Measurements from ENCODE around the gene SMOC2. TPM values are rescaled to one million over a fixed set of nuclear protein-coding genes. Genes with fewer than 3 reads are reported as not detected.

The SMOC2 gene
- total and polyA plus RNA-seq, 2 of the 13 experiments (the other 11 are each of a cell fraction or from before 2014, with no cell fraction given): not detected

- TF ChIP-seq TBX2 (CRISPR knock-in tag; IDR thresholded peaks at IDR 0.05; ENCODE audit: borderline replicate concordance): no peak
- no peak for TF ChIP-seq NFE2 (CRISPR knock-in tag; IDR thresholded peaks at IDR 0.05)
- TF ChIP-seq ZNF629 (CRISPR knock-in tag; conservative IDR thresholded peaks at IDR 0.05): no peak
- TF ChIP-seq CBFB (CRISPR knock-in tag; IDR thresholded peaks at IDR 0.05): no peak
- no peak for TF ChIP-seq PRPF4 (IDR thresholded peaks at IDR 0.05; ENCODE audit: low read depth, low read length, poor library complexity, severe bottlenecking)
Observed at GRCh38 chr6:168447700-168448099, 6.7 kb downstream of the SMOC2 start (continued).

DNA sequence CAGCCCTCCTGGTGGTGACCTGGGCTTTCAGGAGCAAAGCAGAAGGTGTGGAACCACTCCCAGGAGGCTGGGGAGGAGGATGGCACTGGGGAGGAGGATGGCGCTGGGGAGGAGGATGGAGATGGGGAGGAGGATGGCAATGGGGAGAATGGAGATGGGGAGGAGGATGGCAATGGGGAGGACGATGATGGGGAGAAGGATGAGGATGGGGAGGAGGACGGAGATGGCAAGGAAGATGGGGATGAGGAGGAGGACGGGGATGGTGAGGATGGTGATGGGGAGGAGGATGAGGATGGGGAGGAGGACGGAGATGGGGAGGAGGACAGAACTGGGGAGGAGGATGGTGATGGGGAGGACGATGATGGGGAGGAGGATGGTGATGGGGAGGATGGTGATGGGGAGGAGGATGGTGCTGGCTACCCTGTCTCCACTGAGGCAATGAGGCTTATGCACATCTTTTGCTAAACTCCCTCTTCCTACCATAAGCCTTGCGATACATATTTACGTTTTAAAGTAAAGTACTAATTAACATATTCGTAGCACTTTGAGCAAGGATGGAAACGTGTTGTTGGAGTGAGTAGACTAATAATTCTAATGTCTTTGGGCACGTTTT, 7.4 kb downstream of the SMOC2 start:
- Histone ChIP-seq H3K4me2 (ENCODE audit: low read depth, low read length) (no peak overlapping the region), H3K27ac (ENCODE audit: extremely low read length, insufficient read depth, low read length) (no peak overlapping the region), H3K9ac (ENCODE audit: insufficient read depth, low read depth, low read length) (no peak overlapping the region), H3K36me3 (replicated peaks in 1 of 2; ENCODE audit: control insufficient read depth in 1 of 2, insufficient read depth in 2 of 2, low read length in 2 of 2) (no peaks in the 10 kb centered on the region), H2AFZ (ENCODE audit: low read length) (no peak overlapping the region), H3K9me3 (ENCODE audit: low read length) (no peaks in the 10 kb centered on the region), H4K20me1 (ENCODE audit: insufficient read depth, low read length) (no peaks in the 10 kb centered on the region), H3K4me3 (replicated peaks in 1 of 3; ENCODE audit: insufficient read depth in 1 of 3, low read depth in 2 of 3, low read length in 3 of 3) (no peak overlapping the region), H3K79me2 (ENCODE audit: insufficient read depth, low read length) (no peaks in the 10 kb centered on the region), H3K27me3 (ENCODE audit: control insufficient read depth in 1 of 2, insufficient read depth in 2 of 2, low read length in 2 of 2) (peaks cover 6 to 74% of the 10 kb centered on the region in 2 experiments), H3K4me1 (ENCODE audit: insufficient read depth, low read length) (no peaks in the 10 kb centered on the region)
- TF ChIP-seq ZNF263 (CRISPR knock-in tag; IDR thresholded peaks at IDR 0.05) (peak; percentile 68; the same call in 1 of the 2 replicates), HNRNPK (IDR thresholded peaks at IDR 0.05; ENCODE audit: low read depth, low read length, poor library complexity, severe bottlenecking) (peak; percentile 59), ZNF446 (CRISPR knock-in tag; IDR thresholded peaks at IDR 0.05) (no peak)
- FAIRE-seq: no peak
- 14% methylated on average over 11 of the region's 11 CpGs for WGBS (ENCODE audit: low lambda C conversion rate)
- DNase-seq (ENCODE audit: low spot score): no peak
- ChIA-PET CTCF (ENCODE audit: low intra/inter-chr PET ratio, low total read pairs) (no interaction called here), POLR2A (no interaction called here)
- in situ Hi-C loops (cut with HindIII; ENCODE audit: extremely low pct_ligation_motif_present, low pct_unique_long_range_greater_than_20kb): no loop called here
- BruUV-seq (replicated peaks): no TSS peak
- no peak for ATAC-seq
- intact Hi-C loops (cut with micrococcal nuclease; ENCODE audit: unreplicated experiment): no loop called here

All from HepG2 (cell line).